ENCODE data around the gene COMMD1. TPM values are rescaled to one million over a fixed set of nuclear protein-coding genes. Genes with fewer than 3 reads are reported as not detected.

The COMMD1 gene
- total and polyA plus RNA-seq, 2 donors (not counting 3 experiments of a cell fraction or from before 2014, with no cell fraction given), result 39.5 to 57.1 TPM

- TF ChIP-seq EZH2 (IDR thresholded peaks at IDR 0.05; ENCODE audit: borderline replicate concordance, low read depth, low read length, severe bottlenecking) (no peak), MYC (IDR thresholded peaks at IDR 0.05; ENCODE audit: low read depth, low read length) (no peak)
- no peaks in the 10 kb centered on the region for H3K9me1 ChIP-seq (replicated peaks; ENCODE audit: control insufficient read depth, extremely low read depth, insufficient read depth, low read length)
- dilution Hi-C loops (cut with MboI; ENCODE audit: extremely low pct_ligation_motif_present, low sequenced_read_pairs) (no loop called here), intact Hi-C loops (cut with micrococcal nuclease) (no loop called here)
- no peak overlapping the region for H3K4me3 ChIP-seq (replicated peaks in 1 of 3; ENCODE audit: insufficient read depth in 1 of 3, low read depth in 1 of 3, low read length in 3 of 3)
- H3K4me2 ChIP-seq (ENCODE audit: insufficient read depth, low read length), result no peak overlapping the region
- FAIRE-seq (no peak), DNase-seq (ENCODE audit: low read depth, low spot score) (no peak)
- CTCF ChIA-PET, result no interaction called here
- H3K36me3 ChIP-seq (ENCODE audit: control insufficient read depth in 2 of 2, extremely low read depth in 1 of 2, insufficient read depth in 2 of 2, low read length in 2 of 2), result no peaks in the 10 kb centered on the region
- no peak overlapping the region for H2AFZ ChIP-seq (ENCODE audit: low read depth, low read length)
- H3K79me2 ChIP-seq (ENCODE audit: control insufficient read depth, insufficient read depth, low read length), result no peaks in the 10 kb centered on the region
- H3K9ac ChIP-seq (replicated peaks; ENCODE audit: extremely low read depth, insufficient read depth, low read length), result no peak overlapping the region
- BruUV-seq (replicated peaks), result no TSS peak
- no peaks in the 10 kb centered on the region for H3K27me3 ChIP-seq (ENCODE audit: control insufficient read depth in 2 of 2, insufficient read depth in 2 of 2, low read length in 2 of 2)
- no peaks in the 10 kb centered on the region for H4K20me1 ChIP-seq (replicated peaks; ENCODE audit: control insufficient read depth, extremely low read depth, insufficient read depth, low read length)
- POLR2A ChIA-PET, result no interaction called here
- peaks cover 2% of the 10 kb centered on the region for H3K4me1 ChIP-seq (ENCODE audit: control insufficient read depth, extremely low read depth, insufficient read depth, low read length)
- no peaks in the 10 kb centered on the region for H3K9me3 ChIP-seq (replicated peaks; ENCODE audit: control insufficient read depth, insufficient read depth, low read length)
- H3K27ac ChIP-seq (ENCODE audit: insufficient read depth, low read depth, low read length), result no peak overlapping the region
These were observed 245.8 kb downstream of the COMMD1 start for GRCh38 chr2:62151306-62151638.

GRCh38 chr2:62152000-62152399 is 246.5 kb downstream of the COMMD1 start:
- Histone ChIP-seq H3K27ac (ENCODE audit: insufficient read depth, low read depth, low read length) (no peak overlapping the region), H2AFZ (ENCODE audit: low read depth, low read length) (no peak overlapping the region), H3K36me3 (ENCODE audit: control insufficient read depth in 2 of 2, extremely low read depth in 1 of 2, insufficient read depth in 2 of 2, low read length in 2 of 2) (no peaks in the 10 kb centered on the region), H3K9me1 (replicated peaks; ENCODE audit: control insufficient read depth, extremely low read depth, insufficient read depth, low read length) (no peaks in the 10 kb centered on the region), H3K79me2 (ENCODE audit: control insufficient read depth, insufficient read depth, low read length) (no peaks in the 10 kb centered on the region), H3K9ac (replicated peaks; ENCODE audit: extremely low read depth, insufficient read depth, low read length) (no peak overlapping the region), H3K27me3 (ENCODE audit: control insufficient read depth in 2 of 2, insufficient read depth in 2 of 2, low read length in 2 of 2) (no peaks in the 10 kb centered on the region), H3K4me2 (ENCODE audit: insufficient read depth, low read length) (no peak overlapping the region), H3K4me3 (replicated peaks in 1 of 3; ENCODE audit: insufficient read depth in 1 of 3, low read depth in 1 of 3, low read length in 3 of 3) (no peak overlapping the region), H3K4me1 (ENCODE audit: control insufficient read depth, extremely low read depth, insufficient read depth, low read length) (peaks cover 2% of the 10 kb centered on the region), H3K9me3 (replicated peaks; ENCODE audit: control insufficient read depth, insufficient read depth, low read length) (no peaks in the 10 kb centered on the region), H4K20me1 (replicated peaks; ENCODE audit: control insufficient read depth, extremely low read depth, insufficient read depth, low read length) (no peaks in the 10 kb centered on the region)
- BruUV-seq (replicated peaks), result no TSS peak
- ChIA-PET CTCF (no interaction called here), POLR2A (no interaction called here)
- FAIRE-seq (no peak), DNase-seq (ENCODE audit: low read depth, low spot score) (no peak)
- intact Hi-C loops (cut with micrococcal nuclease), result no loop called here
- TF ChIP-seq MYC (IDR thresholded peaks at IDR 0.05; ENCODE audit: low read depth, low read length) (no peak), CTCF (IDR thresholded peaks at IDR 0.05; ENCODE audit: extremely low read depth in 1 of 2, insufficient read depth in 1 of 2, low read depth in 1 of 2, low read length in 2 of 2) (no peak), POLR2AphosphoS5 (IDR thresholded peaks at IDR 0.05; ENCODE audit: insufficient read depth, low read depth, low read length) (no peak), FOS (IDR thresholded peaks at IDR 0.05; ENCODE audit: borderline replicate concordance, insufficient read depth, low read length) (no peak), GATA2 (IDR thresholded peaks at IDR 0.05; ENCODE audit: insufficient read depth, insufficient read length, low read depth, low read length) (no peak), POLR2A (IDR thresholded peaks at IDR 0.05; ENCODE audit: low read depth, low read length) (no peak), JUN (IDR thresholded peaks at IDR 0.05; ENCODE audit: borderline replicate concordance, insufficient read depth, insufficient read length, low read depth) (no peak), EZH2 (IDR thresholded peaks at IDR 0.05; ENCODE audit: borderline replicate concordance, low read depth, low read length, severe bottlenecking) (no peak), MAX (IDR thresholded peaks at IDR 0.05; ENCODE audit: insufficient read depth, insufficient read length) (no peak)
- dilution Hi-C loops (cut with MboI; ENCODE audit: extremely low pct_ligation_motif_present, low sequenced_read_pairs), result no loop called here
